DOHH2 (cell line): ENCODE results near the gene MAX.

Experiments
- H3F3A ChIP-seq: fragments of 200-600 bp; sonication (generic), shearing (Covaris generic); 2 replicates; pipeline ENCODE4 v1.6.0; 2016; ENCODE audit warnings: antibody characterized with exemption, mild to moderate bottlenecking; ENCODE audit not compliant: control insufficient read depth, insufficient read depth
- H3K27ac ChIP-seq: fragments of 200-600 bp; sonication (generic); 2 replicates; pipeline ENCODE4 v1.5.1; 2014; ENCODE audit warnings: low read depth, mild to moderate bottlenecking, low read length, moderate library complexity
- H3K27me3 ChIP-seq: fragments of 200-600 bp; sonication (generic); 2 replicates; pipeline ENCODE4 v1.6.1; 2014; ENCODE audit warnings: mild to moderate bottlenecking, low read length, mixed read lengths; ENCODE audit not compliant: control insufficient read depth
- H3K36me3 ChIP-seq: fragments of 200-600 bp; sonication (generic); 2 replicates; pipeline ENCODE4 v1.6.1; 2014; ENCODE audit warnings: mild to moderate bottlenecking, low read length, moderate library complexity, mixed read lengths; ENCODE audit not compliant: control insufficient read depth
- H3K4me1 ChIP-seq: fragments of 200-600 bp; sonication (generic); 2 replicates; pipeline ENCODE4 v1.6.1; 2014; ENCODE audit warnings: mild to moderate bottlenecking, low read length, mixed read lengths; ENCODE audit not compliant: control insufficient read depth
- H3K4me2 ChIP-seq: fragments of 200-600 bp; sonication (generic); 2 replicates; pipeline ENCODE4 v1.6.0; 2014; ENCODE audit warnings: mild to moderate bottlenecking, low read length, moderate library complexity
- H3K4me3 ChIP-seq: fragments of 200-600 bp; sonication (generic); 2 replicates; pipeline ENCODE4 v1.5.1; 2014; ENCODE audit warnings: mild to moderate bottlenecking, low read length, mixed read lengths
- H3K79me2 ChIP-seq: fragments of 200-600 bp; sonication (generic); 2 replicates; pipeline ENCODE4 v1.6.1; 2014; ENCODE audit warnings: mild to moderate bottlenecking, low read length, mixed read lengths; ENCODE audit not compliant: control insufficient read depth
- H3K9me2 ChIP-seq: fragments of 200-600 bp; sonication (generic); replicated peaks from 2 replicates; pipeline ENCODE4 v1.6.1; 2014; ENCODE audit warnings: mild to moderate bottlenecking, low read length, mixed read lengths; ENCODE audit not compliant: control insufficient read depth
- H3K9me3 ChIP-seq: fragments of 200-600 bp; sonication (generic); 2 replicates; pipeline ENCODE4 v1.6.1; 2014; ENCODE audit warnings: antibody characterized with exemption, low read length, mixed read lengths; ENCODE audit not compliant: control insufficient read depth, insufficient read depth
- H4K20me1 ChIP-seq: fragments of 200-600 bp; sonication (generic); 2 replicates; pipeline ENCODE4 v1.6.0; 2014; ENCODE audit warnings: low read depth, mild to moderate bottlenecking, antibody characterized with exemption, low read length, moderate library complexity; ENCODE audit not compliant: control insufficient read depth, insufficient read depth
- CTCF ChIP-seq: fragments of 200-600 bp; sonication (generic); IDR thresholded peaks from one replicate; pipeline ENCODE4 v1.5.1; 2014; ENCODE audit warnings: antibody characterized with exemption, mild to moderate bottlenecking, low read depth, low read length; ENCODE audit not compliant: poor library complexity, severe bottlenecking
- EZH2phosphoT487 ChIP-seq: fragments of 200-600 bp; sonication (generic); IDR thresholded peaks from 2 replicates; pipeline ENCODE4 v1.6.1; 2017; ENCODE audit warnings: borderline replicate concordance, mild to moderate bottlenecking, antibody characterized with exemption, low read length, moderate library complexity, mixed read lengths

The MAX gene

GRCh38 chr14:65028937-65029336, 73.4 kb downstream of the MAX start:
- no peak for TF ChIP-seq CTCF
- TF ChIP-seq EZH2phosphoT487 = no peak
- H3K27me3 ChIP-seq = no peaks in the 10 kb centered on the region
- 0 out of 2 replicates have a peak, but pooled peaks cover 2% of the 10 kb centered on the region for H3F3A ChIP-seq
- H3K27ac ChIP-seq = no peak overlapping the region
- no peak overlapping the region for H3K4me2 ChIP-seq
- H3K4me1 ChIP-seq = no peaks in the 10 kb centered on the region
- H3K79me2 ChIP-seq = no peaks in the 10 kb centered on the region
- no peaks in the 10 kb centered on the region for H3K9me3 ChIP-seq
- H3K4me3 ChIP-seq = no peak overlapping the region
- no peaks in the 10 kb centered on the region for H3K9me2 ChIP-seq
- H3K36me3 ChIP-seq = peaks cover 12% of the 10 kb centered on the region
- no peaks in the 10 kb centered on the region for H4K20me1 ChIP-seq

- Histone ChIP-seq H3K27me3 (no peaks in the 10 kb centered on the region), H4K20me1 (no peaks in the 10 kb centered on the region), H3K79me2 (no peaks in the 10 kb centered on the region), H3K9me2 (no peaks in the 10 kb centered on the region), H3K4me2 (no peak overlapping the region), H3F3A (no peaks in the 10 kb centered on the region), H3K4me3 (no peak overlapping the region), H3K9me3 (no peaks in the 10 kb centered on the region), H3K27ac (no peak overlapping the region), H3K36me3 (peaks cover 9% of the 10 kb centered on the region; the same call in 1 of the 2 replicates), H3K4me1 (no peaks in the 10 kb centered on the region)
- TF ChIP-seq CTCF = no peak
Measured at GRCh38 chr14:65027127-65027799, 75.1 kb downstream of the MAX start.

- Histone ChIP-seq H3K9me2 (no peaks in the 10 kb centered on the region), H3K27me3 (no peaks in the 10 kb centered on the region), H4K20me1 (no peaks in the 10 kb centered on the region), H3K4me1 (no peaks in the 10 kb centered on the region), H3F3A (no peaks in the 10 kb centered on the region), H3K4me2 (no peak overlapping the region), H3K4me3 (no peak overlapping the region), H3K36me3 (peaks cover 6% of the 10 kb centered on the region; the same call in 1 of the 2 replicates), H3K79me2 (no peaks in the 10 kb centered on the region), H3K27ac (no peak overlapping the region), H3K9me3 (no peaks in the 10 kb centered on the region)
- TF ChIP-seq EZH2phosphoT487 (no peak), CTCF (no peak)
Measured at GRCh38 chr14:65026526-65026925, 75.8 kb downstream of the MAX start.
